GM12891 (cell line): ENCODE data around the gene CYSRT1.
"Not testable (repeated sequence)": the region's sequence is repeated elsewhere in the genome, so short reads cannot be mapped to it uniquely, and the experiment has no call there.

Experiments
- POLR2A ChIP-seq: IDR thresholded peaks from 2 replicates; pipeline ENCODE4 v1.6.1; 2011; ENCODE audit warnings: low read depth, low read length, control low read depth
- SPI1 ChIP-seq: IDR thresholded peaks from 2 replicates; pipeline ENCODE4 v1.6.1; 2011; ENCODE audit warnings: low read depth, low read length, control low read depth

- not testable (repeated sequence) for TF ChIP-seq POLR2A, SPI1
These were observed 14.7 kb downstream of the CYSRT1 start for GRCh38 chr9:137239541-137240200.
